H9 (cell line): ENCODE data around the gene APP. TPM values are rescaled to one million over a fixed set of nuclear protein-coding genes. Genes with fewer than 3 reads are reported as not detected.

ENCODE experiments used
- DNase-seq: peaks from one replicate; pipeline ENCODE4 v3.0.0-alpha.2; 2017
- H2AFZ ChIP-seq: one replicate; pipeline ENCODE4 v1.6.1; 2013; ENCODE audit warnings: mild to moderate bottlenecking, low read length, control low read depth, moderate library complexity
- H2AK5ac ChIP-seq: 2 replicates; pipeline ENCODE4 v1.6.1; 2013; ENCODE audit warnings: low read length, control low read depth, mixed read lengths; ENCODE audit not compliant: insufficient read length
- H2BK120ac ChIP-seq: one replicate; pipeline ENCODE4 v1.6.1; 2013; ENCODE audit warnings: low read depth, mild to moderate bottlenecking, low read length, control low read depth, inconsistent platforms; ENCODE audit not compliant: poor library complexity, severe bottlenecking
- H2BK12ac ChIP-seq: 2 replicates; pipeline ENCODE4 v1.6.1; 2013; ENCODE audit warnings: low read length, control low read depth, mixed read lengths, low read depth; ENCODE audit not compliant: insufficient read length
- H2BK15ac ChIP-seq: 2 replicates; pipeline ENCODE4 v1.6.1; 2013; ENCODE audit warnings: low read depth, low read length, control low read depth
- H2BK20ac ChIP-seq: one replicate; pipeline ENCODE4 v1.6.1; 2013; ENCODE audit warnings: low read depth, mild to moderate bottlenecking, low read length, control low read depth, inconsistent platforms; ENCODE audit not compliant: poor library complexity, severe bottlenecking
- H2BK5ac ChIP-seq: 2 replicates; pipeline ENCODE4 v1.6.1; 2013; ENCODE audit warnings: low read length, control low read depth, mixed read lengths; ENCODE audit not compliant: insufficient read length
- H3K14ac ChIP-seq: 2 replicates; pipeline ENCODE4 v1.6.1; 2013; ENCODE audit warnings: low read length, control low read depth; ENCODE audit not compliant: insufficient read depth
- H3K18ac ChIP-seq: 2 replicates; pipeline ENCODE4 v1.6.1; 2013; ENCODE audit warnings: low read depth, mild to moderate bottlenecking, mixed read lengths, low read length, control low read depth; ENCODE audit not compliant: insufficient read length
- H3K23ac ChIP-seq: 2 replicates; pipeline ENCODE4 v1.6.1; 2013; ENCODE audit warnings: low read length, control low read depth, mixed read lengths, low read depth; ENCODE audit not compliant: insufficient read length
- H3K23me2 ChIP-seq: 2 replicates; pipeline ENCODE4 v1.6.1; 2013; ENCODE audit warnings: low read depth, mild to moderate bottlenecking, mixed read lengths, low read length, control low read depth; ENCODE audit not compliant: insufficient read length, poor library complexity, severe bottlenecking
- H3K27ac ChIP-seq: 2 replicates; pipeline ENCODE4 v1.5.1; 2013; ENCODE audit warnings: low read length, control low read depth, mixed read lengths, low read depth; ENCODE audit not compliant: insufficient read length
- H3K27me3 ChIP-seq: 2 replicates; pipeline ENCODE4 v1.6.1; 2013; ENCODE audit warnings: low read length, control low read depth, inconsistent platforms; ENCODE audit not compliant: insufficient read depth
- H3K4ac ChIP-seq: 2 replicates; pipeline ENCODE4 v1.6.1; 2013; ENCODE audit warnings: low read depth, mild to moderate bottlenecking, control low read depth, inconsistent platforms, low read length, moderate library complexity
- H3K4me1 ChIP-seq: 2 replicates; pipeline ENCODE4 v1.6.1; 2013; ENCODE audit warnings: low read length, control low read depth, inconsistent platforms; ENCODE audit not compliant: insufficient read depth
- H3K4me2 ChIP-seq: 2 replicates; pipeline ENCODE4 v1.6.1; 2013; ENCODE audit warnings: low read length, control low read depth, mixed read lengths; ENCODE audit not compliant: insufficient read length, insufficient read depth
- H3K56ac ChIP-seq: 2 replicates; pipeline ENCODE4 v1.6.1; 2013; ENCODE audit warnings: low read depth, mild to moderate bottlenecking, mixed read lengths, low read length, control low read depth; ENCODE audit not compliant: insufficient read length
- H3K79me1 ChIP-seq: 2 replicates; pipeline ENCODE4 v1.6.1; 2013; ENCODE audit warnings: low read depth, mild to moderate bottlenecking, moderate library complexity, low read length, control low read depth, inconsistent platforms; ENCODE audit not compliant: insufficient read depth, poor library complexity, severe bottlenecking
- H3K79me2 ChIP-seq: 2 replicates; pipeline ENCODE4 v1.6.1; 2013; ENCODE audit warnings: low read length, control low read depth, inconsistent platforms; ENCODE audit not compliant: insufficient read depth
- H3K9ac ChIP-seq: 2 replicates; pipeline ENCODE4 v1.6.1; 2013; ENCODE audit warnings: low read length, control low read depth, mixed read lengths; ENCODE audit not compliant: insufficient read length; ENCODE audit errors: extremely low read depth
- H3K9me3 ChIP-seq: one replicate; pipeline ENCODE4 v1.6.1; 2013; ENCODE audit warnings: low read depth, low read length, inconsistent platforms; ENCODE audit not compliant: control insufficient read depth
- H3T11ph ChIP-seq: one replicate; pipeline ENCODE4 v1.6.1; 2013; ENCODE audit warnings: mild to moderate bottlenecking, low read length, control low read depth, inconsistent platforms
- H4K20me1 ChIP-seq: one replicate; pipeline ENCODE4 v1.6.1; 2013; ENCODE audit not compliant: control insufficient read depth, insufficient read length, insufficient read depth
- H4K5ac ChIP-seq: 2 replicates; pipeline ENCODE4 v1.6.1; 2013; ENCODE audit warnings: low read depth, mild to moderate bottlenecking, mixed read lengths, low read length, control low read depth; ENCODE audit not compliant: insufficient read length
- H4K8ac ChIP-seq: replicated peaks from 2 replicates; pipeline ENCODE4 v1.6.1; 2013; ENCODE audit warnings: low read length, control low read depth, mixed read lengths, low read depth; ENCODE audit not compliant: insufficient read length
- H4K91ac ChIP-seq: 2 replicates; pipeline ENCODE4 v1.6.1; 2013; ENCODE audit warnings: low read depth, mild to moderate bottlenecking, moderate library complexity, mixed read lengths, low read length, control low read depth; ENCODE audit not compliant: insufficient read length
- H3K27ac Mint-ChIP-seq, 3 experiments: 2 replicates in 2 of 3; 3 replicates in 1 of 3; pipeline ENCODE4 v1.8.0; 2020 to 2021; ENCODE audit warnings: mixed read lengths in 3 of 3, mild to moderate bottlenecking in 1 of 3, moderate library complexity in 1 of 3
- H3K27me3 Mint-ChIP-seq: 2 replicates; pipeline ENCODE4 v1.8.0; 2021; ENCODE audit warnings: low read depth, mild to moderate bottlenecking, moderate library complexity, mixed read lengths
- H3K36me3 Mint-ChIP-seq, 3 experiments: 2 replicates in 2 of 3; 3 replicates in 1 of 3; pipeline ENCODE4 v1.8.0; 2020 to 2021; ENCODE audit warnings: low read depth in 3 of 3, mixed read lengths in 3 of 3; ENCODE audit not compliant: insufficient read depth in 1 of 3
- H3K4me1 Mint-ChIP-seq, 2 experiments: 2 replicates each; pipeline ENCODE4 v1.8.0; 2020; ENCODE audit warnings: mixed read lengths in 2 of 2
- H3K4me3 Mint-ChIP-seq, 2 experiments: 2 replicates in 1 of 2; 3 replicates in 1 of 2; pipeline ENCODE4 v1.8.0; 2020 to 2021; ENCODE audit warnings: mild to moderate bottlenecking in 2 of 2, mixed read lengths in 2 of 2, moderate library complexity in 1 of 2
- H3K9me3 Mint-ChIP-seq, 2 experiments: 2 replicates in 1 of 2; 3 replicates in 1 of 2; pipeline ENCODE4 v1.8.0; 2020; ENCODE audit warnings: mild to moderate bottlenecking in 2 of 2, mixed read lengths in 2 of 2, moderate library complexity in 1 of 2
- WGBS: extraction: QIAGEN DNeasy Blood & Tissue Kit; methylation state at CpG from one replicate; pipeline ENCODE4 v1.1.7; 2013; ENCODE audit warnings: missing lambda C conversion rate, low lambda C conversion rate, mixed read lengths; ENCODE audit not compliant: insufficient read length; ENCODE audit errors: extremely low coverage; 5-methylcytosine and 5-hydroxymethylcytosine counted together
- total RNA-seq: library from RNA; stranded (reverse); gene quantifications from 2 replicates; pipeline ENCODE4 v1.2.1, GENCODE V29; 2021
- TF ChIP-seq, protein P1 (sequence below): fragments of 200-600 bp; sonication (generic); conservative IDR thresholded peaks from 3 replicates; pipeline ENCODE4 v1.8.0; 2021; ENCODE audit warnings: antibody characterized with exemption, mild to moderate bottlenecking

APP gene
- total RNA-seq, 1 experiment from 2014 or later: 380 TPM

DNA sequence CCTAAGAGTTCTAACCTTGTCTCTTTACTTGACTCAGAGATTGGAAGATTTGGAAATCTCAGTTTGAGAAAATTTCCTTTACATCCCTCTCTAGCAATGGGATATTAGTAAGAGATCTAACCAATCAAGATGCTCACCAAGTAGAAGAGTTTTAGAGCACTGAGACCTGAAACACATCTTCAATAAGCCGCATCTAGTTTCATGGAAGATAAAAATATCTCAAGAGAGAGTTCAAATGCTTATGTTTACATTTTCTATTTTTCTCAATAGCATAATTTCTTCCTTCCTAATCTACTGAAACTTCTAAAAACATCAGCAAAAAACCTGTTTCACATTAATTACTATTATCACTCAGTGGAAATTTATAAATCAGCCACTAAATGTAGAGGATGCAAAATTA lies 165.1 kb downstream of the APP start:
- Histone ChIP-seq H3K23ac (no peak overlapping the region), H3K9ac (no peak overlapping the region), H3K9me3 (no peaks in the 10 kb centered on the region), H4K5ac (no peak overlapping the region), H3K4me1 (peaks cover 8% of the 10 kb centered on the region), H2BK12ac (no peak overlapping the region), H3K4ac (no peak overlapping the region), H3K4me2 (no peak overlapping the region), H2BK5ac (no peak overlapping the region), H3K79me2 (peaks cover 4% of the 10 kb centered on the region; the same call in 1 of the 2 replicates), H4K91ac (no peak overlapping the region), H2BK15ac (no peak overlapping the region), H2BK120ac (no peak overlapping the region), H4K20me1 (no peaks in the 10 kb centered on the region), H3K27me3 (no peaks in the 10 kb centered on the region), H2AFZ (no peak overlapping the region), H2BK20ac (no peak overlapping the region), H3K14ac (no peak overlapping the region), H3T11ph (no peak overlapping the region), H3K79me1 (no peaks in the 10 kb centered on the region), H3K23me2 (no peaks in the 10 kb centered on the region), H2AK5ac (no peak overlapping the region), H3K27ac (no peak overlapping the region), H4K8ac (no peak overlapping the region), H3K56ac (no peak overlapping the region), H3K18ac (no peak overlapping the region)
- Mint-ChIP-seq H3K36me3 (peaks cover 8 to 17% (median 13%) of the 10 kb centered on the region in 3 experiments; a peak in 5 of 7 replicates), H3K27me3 (no peaks in the 10 kb centered on the region), H3K27ac (no peak overlapping the region), H3K4me3 (no peak overlapping the region), H3K4me1 (peaks cover 45 to 46% of the 10 kb centered on the region in 2 experiments), H3K9me3 (peaks cover 0 to 3% of the 10 kb centered on the region in 2 experiments; a peak in 1 of 5 replicates)
- no CpG with 5 or more reads among the region's 1 CpG for WGBS
- TF ChIP-seq, protein P1, sequence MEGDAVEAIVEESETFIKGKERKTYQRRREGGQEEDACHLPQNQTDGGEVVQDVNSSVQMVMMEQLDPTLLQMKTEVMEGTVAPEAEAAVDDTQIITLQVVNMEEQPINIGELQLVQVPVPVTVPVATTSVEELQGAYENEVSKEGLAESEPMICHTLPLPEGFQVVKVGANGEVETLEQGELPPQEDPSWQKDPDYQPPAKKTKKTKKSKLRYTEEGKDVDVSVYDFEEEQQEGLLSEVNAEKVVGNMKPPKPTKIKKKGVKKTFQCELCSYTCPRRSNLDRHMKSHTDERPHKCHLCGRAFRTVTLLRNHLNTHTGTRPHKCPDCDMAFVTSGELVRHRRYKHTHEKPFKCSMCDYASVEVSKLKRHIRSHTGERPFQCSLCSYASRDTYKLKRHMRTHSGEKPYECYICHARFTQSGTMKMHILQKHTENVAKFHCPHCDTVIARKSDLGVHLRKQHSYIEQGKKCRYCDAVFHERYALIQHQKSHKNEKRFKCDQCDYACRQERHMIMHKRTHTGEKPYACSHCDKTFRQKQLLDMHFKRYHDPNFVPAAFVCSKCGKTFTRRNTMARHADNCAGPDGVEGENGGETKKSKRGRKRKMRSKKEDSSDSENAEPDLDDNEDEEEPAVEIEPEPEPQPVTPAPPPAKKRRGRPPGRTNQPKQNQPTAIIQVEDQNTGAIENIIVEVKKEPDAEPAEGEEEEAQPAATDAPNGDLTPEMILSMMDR: no peak
- DNase-seq: no peak
